H1 (cell line): Measurements from ENCODE around the gene CDCA4. TPM values are rescaled to one million over a fixed set of nuclear protein-coding genes. Genes with fewer than 3 reads are reported as not detected.

Experiments
- CTCF ChIA-PET: fragments of 300-600 bp; sonication (Branson Sonifier 250); formaldehyde crosslinking; loops from one replicate; lab custom pipeline; 2021; ENCODE audit not compliant: partially characterized antibody; lab: Charles Lee
- POLR2A ChIA-PET: fragments of 300-600 bp; sonication (Branson Sonifier 250); formaldehyde crosslinking; loops from one replicate; lab custom pipeline; 2021; ENCODE audit warnings: inconsistent platforms; ENCODE audit not compliant: partially characterized antibody; lab: Charles Lee
- DNase-seq, 2 experiments: peaks; one replicate each; pipeline versions ENCODE4 v3.0.0 to v3.0.0-alpha.2; 2010 to 2022; ENCODE audit warnings: low spot score in 2 of 2, low read depth in 1 of 2, mixed read lengths in 1 of 2
- FAIRE-seq: peaks from 2 replicates; lab custom pipeline; 2011; peaks lifted over from hg19 to GRCh38; lab: Jason Lieb, UNC
- H2AFZ ChIP-seq: 2 replicates; pipeline ENCODE4 v1.8.1; 2012; ENCODE audit warnings: low read length, inconsistent platforms
- H2AK5ac ChIP-seq: 2 replicates; pipeline ENCODE4 v1.6.1; 2013; ENCODE audit warnings: low read depth, low read length
- H2BK120ac ChIP-seq: replicated peaks from 2 replicates; pipeline ENCODE3; 2013; ENCODE audit warnings: low read depth, low read length, inconsistent platforms
- H2BK12ac ChIP-seq: 2 replicates; pipeline ENCODE4 v1.6.1; 2013; ENCODE audit warnings: low read depth, low read length
- H2BK15ac ChIP-seq: 2 replicates; pipeline ENCODE4 v1.6.1; 2013; ENCODE audit warnings: low read length
- H2BK20ac ChIP-seq: 2 replicates; pipeline ENCODE4 v1.6.1; 2013; ENCODE audit warnings: low read length
- H2BK5ac ChIP-seq: 2 replicates; pipeline ENCODE4 v1.6.1; 2013; ENCODE audit warnings: low read depth, low read length
- H3K14ac ChIP-seq: 2 replicates; pipeline ENCODE4 v1.6.1; 2013; ENCODE audit warnings: inconsistent platforms; ENCODE audit not compliant: insufficient read length
- H3K18ac ChIP-seq: 2 replicates; pipeline ENCODE4 v1.6.1; 2013; ENCODE audit warnings: low read length; ENCODE audit errors: extremely low read depth
- H3K23ac ChIP-seq: 2 replicates; pipeline ENCODE4 v1.6.1; 2013; ENCODE audit warnings: inconsistent platforms; ENCODE audit not compliant: insufficient read length
- H3K23me2 ChIP-seq: 2 replicates; pipeline ENCODE4 v1.6.1; 2013; ENCODE audit warnings: low read depth, low read length
- H3K27ac ChIP-seq: 2 replicates; pipeline ENCODE4 v1.6.1; 2011; ENCODE audit warnings: low read depth, low read length, inconsistent platforms
- H3K27me3 ChIP-seq, 4 experiments: replicated peaks in 1 of 4; 1 replicate in 1 of 4; 2 replicates in 3 of 4; pipeline versions ENCODE4 v1.6.1 to v1.8.1; 2011 to 2013; ENCODE audit warnings: low read length in 3 of 4, mild to moderate bottlenecking in 3 of 4, inconsistent platforms in 2 of 4, mixed read lengths in 2 of 4, moderate library complexity in 1 of 4; ENCODE audit not compliant: control insufficient read depth in 3 of 4, insufficient read depth in 3 of 4; ENCODE audit errors: extremely low read depth in 1 of 4
- H3K36me3 ChIP-seq, 4 experiments: 2 replicates each; pipeline versions ENCODE4 v1.6.1 to v1.8.1; 2011 to 2013; ENCODE audit warnings: mild to moderate bottlenecking in 4 of 4, low read length in 3 of 4, moderate library complexity in 2 of 4, control low read depth in 1 of 4, inconsistent platforms in 1 of 4; ENCODE audit not compliant: insufficient read depth in 4 of 4, control insufficient read depth in 2 of 4
- H3K4ac ChIP-seq: replicated peaks from 2 replicates; pipeline ENCODE3; 2013; ENCODE audit warnings: low read length, low read depth, mixed read lengths, inconsistent platforms; ENCODE audit not compliant: insufficient read length
- H3K4me1 ChIP-seq, 4 experiments: replicated peaks in 1 of 4; 1 replicate in 1 of 4; 2 replicates in 3 of 4; pipeline versions ENCODE4 v1.6.1 to v1.8.1; 2011 to 2013; ENCODE audit warnings: low read length in 3 of 4, inconsistent platforms in 2 of 4, mixed read lengths in 1 of 4; ENCODE audit not compliant: insufficient read depth in 4 of 4, control insufficient read depth in 3 of 4
- H3K4me2 ChIP-seq, 2 experiments: 2 replicates each; pipeline versions ENCODE4 v1.6.1 to v1.8.1; 2011 to 2013; ENCODE audit warnings: low read depth in 2 of 2, low read length in 2 of 2, control low read depth in 1 of 2, inconsistent platforms in 1 of 2, mild to moderate bottlenecking in 1 of 2; ENCODE audit not compliant: insufficient read depth in 1 of 2
- H3K4me3 ChIP-seq, 4 experiments: fragments of 200-600, 300-600 bp in 1 of 4; sonication (generic), shearing (Covaris generic), sonication (Bioruptor Twin) in 1 of 4; 2 replicates each; pipeline versions ENCODE4 v1.5.1 to v1.8.1; 2011 to 2016; ENCODE audit warnings: low read length in 4 of 4, low read depth in 3 of 4, control low read depth in 2 of 4, inconsistent platforms in 2 of 4, mild to moderate bottlenecking in 2 of 4, mixed read lengths in 1 of 4, moderate library complexity in 1 of 4; ENCODE audit not compliant: insufficient read depth in 2 of 4; ENCODE audit errors: extremely low read depth in 1 of 4
- H3K56ac ChIP-seq: replicated peaks from 2 replicates; pipeline ENCODE3; 2013; ENCODE audit warnings: low read depth, mild to moderate bottlenecking, mixed read lengths, low read length, inconsistent platforms; ENCODE audit not compliant: insufficient read length
- H3K79me1 ChIP-seq: 2 replicates; pipeline ENCODE4 v1.6.1; 2013; ENCODE audit warnings: low read depth, low read length, control low read depth
- H3K79me2 ChIP-seq, 2 experiments: 2 replicates each; pipeline versions ENCODE4 v1.6.1 to v1.8.1; 2012 to 2013; ENCODE audit warnings: low read length in 2 of 2, mild to moderate bottlenecking in 2 of 2, inconsistent platforms in 1 of 2; ENCODE audit not compliant: insufficient read depth in 2 of 2, control insufficient read depth in 1 of 2
- H3K9ac ChIP-seq, 4 experiments: replicated peaks in 1 of 4; 1 replicate in 1 of 4; 2 replicates in 3 of 4; pipeline versions ENCODE4 v1.6.1 to v1.8.1; 2011 to 2013; ENCODE audit warnings: low read depth in 3 of 4, low read length in 3 of 4, control low read depth in 2 of 4, mild to moderate bottlenecking in 2 of 4, moderate library complexity in 2 of 4, inconsistent platforms in 1 of 4; ENCODE audit errors: extremely low read depth in 1 of 4
- H3K9me3 ChIP-seq, 2 experiments: 2 replicates each; pipeline versions ENCODE4 v1.6.1 to v1.8.1; 2012 to 2013; ENCODE audit warnings: mild to moderate bottlenecking in 2 of 2, moderate library complexity in 2 of 2, control low read depth in 1 of 2, inconsistent platforms in 1 of 2, low read depth in 1 of 2, low read length in 1 of 2, mixed read lengths in 1 of 2; ENCODE audit not compliant: insufficient read depth in 2 of 2
- H4K20me1 ChIP-seq, 2 experiments: replicated peaks in 1 of 2; 2 replicates each; pipeline versions ENCODE3 to v1.8.1; 2011 to 2013; ENCODE audit warnings: inconsistent platforms in 2 of 2, low read length in 2 of 2, mild to moderate bottlenecking in 1 of 2; ENCODE audit not compliant: insufficient read depth in 2 of 2, control insufficient read depth in 1 of 2
- H4K5ac ChIP-seq: 2 replicates; pipeline ENCODE4 v1.6.1; 2013; ENCODE audit warnings: low read length, low read depth, mixed read lengths, inconsistent platforms; ENCODE audit not compliant: insufficient read length
- H4K8ac ChIP-seq: 2 replicates; pipeline ENCODE4 v1.8.0; 2013; ENCODE audit warnings: mild to moderate bottlenecking, moderate library complexity, low read length, inconsistent platforms; ENCODE audit not compliant: insufficient read depth; ENCODE audit errors: extremely low read depth
- H4K91ac ChIP-seq: replicated peaks from 2 replicates; pipeline ENCODE3; 2013; ENCODE audit warnings: low read length, mixed read lengths, inconsistent platforms; ENCODE audit not compliant: insufficient read length
- BRCA1 ChIP-seq: IDR thresholded peaks from 2 replicates; pipeline ENCODE4 v1.6.1; 2012; ENCODE audit warnings: low read depth, low read length, improper control_type of control experiment
- CREB1 ChIP-seq: IDR thresholded peaks from 2 replicates; pipeline ENCODE4 v1.6.1; 2012; ENCODE audit warnings: inconsistent platforms
- GTF2F1 ChIP-seq: IDR thresholded peaks from 2 replicates; pipeline ENCODE4 v1.6.1; 2012; ENCODE audit warnings: low read depth, low read length, improper control_type of control experiment, borderline replicate concordance
- HDAC2 ChIP-seq, 2 experiments: fragments of 300-600 bp in 1 of 2; sonication (generic) in 1 of 2; IDR thresholded peaks; 2 replicates each; pipeline ENCODE4 v1.6.1; 2011 to 2012; ENCODE audit warnings: low read depth in 2 of 2, low read length in 2 of 2, mild to moderate bottlenecking in 2 of 2, moderate library complexity in 2 of 2, borderline replicate concordance in 1 of 2, inconsistent platforms in 1 of 2
- HDAC6 ChIP-seq: IDR thresholded peaks from one replicate; pipeline ENCODE4 v1.7.1; 2012; ENCODE audit warnings: low read depth, mild to moderate bottlenecking, inconsistent platforms, low read length, moderate library complexity
- KDM5A ChIP-seq: fragments of 200-600 bp; IDR thresholded peaks from 2 replicates; pipeline ENCODE4 v1.7.1; 2012; ENCODE audit warnings: mild to moderate bottlenecking, low read length, inconsistent platforms, mixed read lengths
- NANOG ChIP-seq: IDR thresholded peaks from 2 replicates; pipeline ENCODE4 v1.6.1; 2011; ENCODE audit warnings: low read length, low read depth, mild to moderate bottlenecking, inconsistent platforms; ENCODE audit not compliant: insufficient read depth, poor library complexity, severe bottlenecking
- TCF12 ChIP-seq: IDR thresholded peaks from 2 replicates; pipeline ENCODE4 v1.6.1; 2011; ENCODE audit warnings: low read depth, mild to moderate bottlenecking, low read length
- YY1 ChIP-seq: IDR thresholded peaks from 2 replicates; pipeline ENCODE4 v1.6.1; 2011; ENCODE audit warnings: low read depth, mild to moderate bottlenecking, low read length
- WGBS, 2 experiments: shearing (Covaris generic) in 1 of 2; methylation state at CpG; one replicate each; pipeline versions ENCODE4 v1.1.6 to v1.1.7; 2013 to 2015; ENCODE audit warnings: low lambda C conversion rate in 2 of 2, mixed read lengths in 2 of 2, inconsistent platforms in 1 of 2, low coverage in 1 of 2, missing lambda C conversion rate in 1 of 2; ENCODE audit not compliant: insufficient replicate concordance in 2 of 2, insufficient coverage in 1 of 2, insufficient read length in 1 of 2; ENCODE audit errors: extremely low coverage in 1 of 2, missing lambda C conversion rate in 1 of 2; 5-methylcytosine and 5-hydroxymethylcytosine counted together
- polyA plus RNA-seq, 7 experiments: library from polyadenylated mRNA; depleted of rRNA in 3 of 7; stranded (reverse) in 5 of 7; unstranded in 2 of 7; fragments of >200 nt in 5 of 7; fragments of 200-250 nt in 2 of 7; gene quantifications; 1 replicate in 5 of 7; 2 replicates in 1 of 7; 4 replicates in 1 of 7; pipeline versions ENCODE4 v1.2.1 to v1.2.3, GENCODE V29; 2011 to 2013; ENCODE audit warnings: missing spikeins in 2 of 7, mixed read lengths in 2 of 7
- total RNA-seq: library from RNA; stranded (reverse); fragmentation: NEBNext Ultra II Directional; extraction: Animal tissue kit (Norgen Biotek cat#: 25700); gene quantifications from 2 replicates; pipeline ENCODE4 v1.2.1, GENCODE V29; 2021
- TF ChIP-seq, protein P1 (sequence below): IDR thresholded peaks from 2 replicates; pipeline ENCODE4 v1.6.1; 2012; ENCODE audit warnings: inconsistent platforms
- TF ChIP-seq, protein P2 (sequence below): IDR thresholded peaks from 2 replicates; pipeline ENCODE4 v1.6.1; 2012; ENCODE audit warnings: inconsistent platforms

The CDCA4 gene
- total and polyA plus RNA-seq, 2 of the 8 experiments (the other 6 are each of a cell fraction or from before 2014, with no cell fraction given), result 49.9 to 62.4 TPM

DNA sequence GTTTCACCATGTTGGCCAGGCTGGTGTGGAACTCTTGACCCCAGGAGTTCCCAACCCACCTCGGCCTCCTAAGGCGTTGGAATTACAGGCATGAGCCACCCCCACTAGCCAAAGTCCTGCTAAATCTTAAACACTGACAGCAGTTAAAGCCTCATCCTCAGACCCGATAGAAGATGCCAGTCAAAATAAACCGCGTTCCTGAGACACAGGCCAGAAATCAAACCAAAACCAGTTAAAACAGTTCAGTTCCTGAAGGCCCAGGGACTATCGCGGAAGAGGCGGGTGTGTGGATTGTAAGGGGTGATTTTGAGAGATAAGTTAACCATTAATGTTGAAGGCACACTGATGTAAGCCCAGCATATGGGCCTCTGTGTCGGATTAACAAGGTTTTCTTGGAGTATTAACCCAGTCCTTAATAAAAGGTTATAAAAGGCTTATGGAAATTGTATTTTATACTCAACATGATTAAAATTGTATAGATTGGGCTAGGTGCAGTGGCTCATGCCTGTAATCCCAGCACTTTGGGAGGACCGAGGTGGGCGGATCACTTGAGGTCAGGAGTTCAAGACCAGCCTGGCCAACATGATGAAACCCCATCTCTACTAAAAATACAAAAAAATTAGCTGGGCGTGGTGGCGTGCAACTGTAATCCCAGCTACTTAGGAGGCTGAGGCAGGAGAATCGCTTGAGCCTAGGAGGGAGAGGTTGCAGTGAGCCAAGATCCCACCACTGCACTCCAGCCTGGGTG lies 18.7 kb upstream of the CDCA4 start:
- no peak overlapping the region for H3K4ac ChIP-seq
- no peak for FAIRE-seq
- no peak overlapping the region for H2BK20ac ChIP-seq
- no peak overlapping the region for H3K9ac ChIP-seq
- H3K4me2 ChIP-seq, result no peak overlapping the region
- H3K27me3 ChIP-seq, result peaks cover 0 to 4% (median 2%) of the 10 kb centered on the region in 4 experiments; a peak in 5 of 7 replicates
- no peak overlapping the region for H3K14ac ChIP-seq
- no peak overlapping the region for H4K8ac ChIP-seq
- no peaks in the 10 kb centered on the region for H3K79me1 ChIP-seq
- no peak for DNase-seq
- H3K23ac ChIP-seq, result no peak overlapping the region
- no peak overlapping the region for H3K56ac ChIP-seq
- no peak overlapping the region for H3K18ac ChIP-seq
- H3K27ac ChIP-seq, result no peak overlapping the region
- peaks cover 0 to 2% (median 0%) of the 10 kb centered on the region in 4 experiments; a peak in 1 of 7 replicates for H3K4me1 ChIP-seq
- no peak overlapping the region for H4K91ac ChIP-seq
- no peak overlapping the region for H2BK5ac ChIP-seq
- no peaks in the 10 kb centered on the region for H3K36me3 ChIP-seq
- H4K5ac ChIP-seq, result no peak overlapping the region
- no peak overlapping the region for H2AFZ ChIP-seq
- no peak overlapping the region for H2AK5ac ChIP-seq
- H2BK120ac ChIP-seq, result no peak overlapping the region
- TF ChIP-seq, protein P1, sequence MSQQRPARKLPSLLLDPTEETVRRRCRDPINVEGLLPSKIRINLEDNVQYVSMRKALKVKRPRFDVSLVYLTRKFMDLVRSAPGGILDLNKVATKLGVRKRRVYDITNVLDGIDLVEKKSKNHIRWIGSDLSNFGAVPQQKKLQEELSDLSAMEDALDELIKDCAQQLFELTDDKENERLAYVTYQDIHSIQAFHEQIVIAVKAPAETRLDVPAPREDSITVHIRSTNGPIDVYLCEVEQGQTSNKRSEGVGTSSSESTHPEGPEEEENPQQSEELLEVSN, result no peak
- TF ChIP-seq KDM5A (no peak), YY1 (no peak), BRCA1 (no peak), NANOG (no peak), GTF2F1 (no peak), CREB1 (no peak), HDAC2 (IDR thresholded peaks at IDR 0.05; ENCODE audit: borderline replicate concordance in 1 of 2, low read depth in 2 of 2, low read length in 2 of 2) (no peak), HDAC6 (no peak), TCF12 (no peak)
- TF ChIP-seq, protein P2, sequence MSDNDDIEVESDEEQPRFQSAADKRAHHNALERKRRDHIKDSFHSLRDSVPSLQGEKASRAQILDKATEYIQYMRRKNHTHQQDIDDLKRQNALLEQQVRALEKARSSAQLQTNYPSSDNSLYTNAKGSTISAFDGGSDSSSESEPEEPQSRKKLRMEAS, result no peak
- TF ChIP-seq, all 59 proteins: peak for 0
- H3K79me2 ChIP-seq, result no peaks in the 10 kb centered on the region
- H3K4me3 ChIP-seq, result no peak overlapping the region
- H2BK12ac ChIP-seq, result no peak overlapping the region
- H3K23me2 ChIP-seq, result no peaks in the 10 kb centered on the region
- H3K9me3 ChIP-seq, result no peaks in the 10 kb centered on the region
- 84% methylated on average over 14 of the region's 14 CpGs; no CpG with 5 or more reads in 1 of the 2 experiments for WGBS, 2 experiments
- ChIA-PET POLR2A (no interaction called here), CTCF (no interaction called here)
- H2BK15ac ChIP-seq, result no peak overlapping the region
- H4K20me1 ChIP-seq, result no peaks in the 10 kb centered on the region
